Astrocyte (in vitro differentiated cells and primary cell): ENCODE results near the gene RPL27A. TPM values are rescaled to one million over a fixed set of nuclear protein-coding genes. Genes with fewer than 3 reads are reported as not detected.

Experiments
- DNase-seq: peaks from one replicate; pipeline ENCODE4 v3.0.0-alpha.2; 2010; ENCODE audit warnings: low read depth
- FAIRE-seq: peaks from 2 replicates; lab custom pipeline; 2011; peaks lifted over from hg19 to GRCh38; lab: Jason Lieb, UNC
- H2AFZ ChIP-seq: 2 replicates; pipeline ENCODE4 v1.6.0; 2012; ENCODE audit warnings: low read depth, low read length, inconsistent platforms
- H3K27ac ChIP-seq: 2 replicates; pipeline ENCODE4 v1.5.1; 2011; ENCODE audit warnings: low read depth, low read length, inconsistent platforms
- H3K27me3 ChIP-seq: 2 replicates; pipeline ENCODE4 v1.6.0; 2011; ENCODE audit warnings: low read length, inconsistent platforms; ENCODE audit not compliant: insufficient read depth
- H3K36me3 ChIP-seq: 2 replicates; pipeline ENCODE4 v1.5.1; 2011; ENCODE audit warnings: low read length, inconsistent platforms; ENCODE audit not compliant: insufficient read depth
- H3K4me1 ChIP-seq: 2 replicates; pipeline ENCODE4 v1.5.1; 2011; ENCODE audit warnings: low read length, inconsistent platforms; ENCODE audit not compliant: insufficient read depth
- H3K4me2 ChIP-seq: 2 replicates; pipeline ENCODE4 v1.6.0; 2012; ENCODE audit warnings: low read length, inconsistent platforms
- H3K4me3 ChIP-seq: 2 replicates; pipeline ENCODE4 v1.5.1; 2011; ENCODE audit warnings: low read depth, mild to moderate bottlenecking, low read length, inconsistent platforms; ENCODE audit not compliant: insufficient read depth
- H3K79me2 ChIP-seq: 2 replicates; pipeline ENCODE4 v1.6.0; 2012; ENCODE audit warnings: mild to moderate bottlenecking, low read length, inconsistent platforms; ENCODE audit not compliant: insufficient read depth
- H3K9ac ChIP-seq: 2 replicates; pipeline ENCODE4 v1.6.0; 2012; ENCODE audit warnings: mild to moderate bottlenecking, low read length, inconsistent platforms
- H3K9me3 ChIP-seq: 2 replicates; pipeline ENCODE4 v1.5.1; 2012; ENCODE audit warnings: low read depth, mild to moderate bottlenecking, low read length, inconsistent platforms; ENCODE audit not compliant: insufficient read depth
- H4K20me1 ChIP-seq: 2 replicates; pipeline ENCODE4 v1.6.0; 2012; ENCODE audit warnings: low read length, inconsistent platforms; ENCODE audit not compliant: insufficient read depth
- H3K27ac Mint-ChIP-seq: one replicate; pipeline ENCODE4 v1.8.0; 2021; ENCODE audit warnings: mild to moderate bottlenecking, mixed read lengths; ENCODE audit not compliant: unreplicated experiment
- H3K27me3 Mint-ChIP-seq: one replicate; pipeline ENCODE4 v1.8.0; 2021; ENCODE audit warnings: low read depth, mixed read lengths; ENCODE audit not compliant: unreplicated experiment
- H3K36me3 Mint-ChIP-seq: one replicate; pipeline ENCODE4 v1.8.0; 2021; ENCODE audit warnings: low read depth, mixed read lengths; ENCODE audit not compliant: unreplicated experiment
- H3K4me1 Mint-ChIP-seq: one replicate; pipeline ENCODE4 v1.8.0; 2021; ENCODE audit warnings: low read depth, mixed read lengths; ENCODE audit not compliant: unreplicated experiment
- H3K4me3 Mint-ChIP-seq: one replicate; pipeline ENCODE4 v1.8.0; 2021; ENCODE audit warnings: mild to moderate bottlenecking, moderate library complexity, mixed read lengths; ENCODE audit not compliant: unreplicated experiment
- H3K9me3 Mint-ChIP-seq: one replicate; pipeline ENCODE4 v1.8.0; 2021; ENCODE audit warnings: mild to moderate bottlenecking, mixed read lengths; ENCODE audit not compliant: unreplicated experiment
- EZH2 ChIP-seq: IDR thresholded peaks from 2 replicates; pipeline ENCODE4 v1.6.1; 2012; ENCODE audit warnings: mild to moderate bottlenecking, low read length, inconsistent platforms; ENCODE audit not compliant: insufficient read depth
- total RNA-seq: library from RNA; stranded (reverse); gene quantifications from 2 replicates; pipeline ENCODE4 v1.2.1, GENCODE V29; 2021
- TF ChIP-seq, protein P1 (sequence below): IDR thresholded peaks from 2 replicates; pipeline ENCODE4 v1.5.1; 2011; ENCODE audit warnings: low read depth, mild to moderate bottlenecking, inconsistent platforms, low read length, moderate library complexity; ENCODE audit not compliant: insufficient read depth

The RPL27A gene
- total RNA-seq, 1 donor from 2014 or later = 682 TPM

DNA sequence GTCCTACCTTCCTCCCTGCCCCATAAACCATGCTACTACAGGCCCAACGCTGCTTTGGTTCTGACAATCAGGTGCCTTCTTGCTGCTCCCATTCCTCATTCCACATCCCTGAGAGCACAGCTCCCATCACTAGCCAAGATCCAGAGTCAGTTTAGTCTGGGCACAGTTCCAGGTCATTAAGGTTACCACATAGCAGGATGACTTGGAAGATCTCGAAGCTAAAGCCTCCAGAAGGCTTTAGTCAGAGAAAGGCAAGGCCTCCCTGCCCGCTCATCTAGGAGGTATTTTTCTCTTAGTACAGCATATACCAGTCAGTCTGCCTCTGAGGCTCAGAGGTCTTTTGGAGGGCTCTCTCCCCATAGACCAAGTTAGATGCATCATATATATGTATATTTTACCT, 30.5 kb upstream of the RPL27A start:
- Mint-ChIP-seq H3K36me3 (peaks cover 16% of the 10 kb centered on the region), H3K4me1 (peaks cover 15% of the 10 kb centered on the region), H3K27ac (peak overlapping the region; percentile 67), H3K9me3 (peaks cover 4% of the 10 kb centered on the region), H3K27me3 (no peaks in the 10 kb centered on the region), H3K4me3 (no peak overlapping the region)
- peak; percentile 94 for DNase-seq
- no peak overlapping the region for H3K9ac ChIP-seq
- no peaks in the 10 kb centered on the region for H3K9me3 ChIP-seq
- no peak overlapping the region for H3K4me2 ChIP-seq
- H3K79me2 ChIP-seq = no peaks in the 10 kb centered on the region
- TF ChIP-seq EZH2 = no peak
- TF ChIP-seq, protein P1, sequence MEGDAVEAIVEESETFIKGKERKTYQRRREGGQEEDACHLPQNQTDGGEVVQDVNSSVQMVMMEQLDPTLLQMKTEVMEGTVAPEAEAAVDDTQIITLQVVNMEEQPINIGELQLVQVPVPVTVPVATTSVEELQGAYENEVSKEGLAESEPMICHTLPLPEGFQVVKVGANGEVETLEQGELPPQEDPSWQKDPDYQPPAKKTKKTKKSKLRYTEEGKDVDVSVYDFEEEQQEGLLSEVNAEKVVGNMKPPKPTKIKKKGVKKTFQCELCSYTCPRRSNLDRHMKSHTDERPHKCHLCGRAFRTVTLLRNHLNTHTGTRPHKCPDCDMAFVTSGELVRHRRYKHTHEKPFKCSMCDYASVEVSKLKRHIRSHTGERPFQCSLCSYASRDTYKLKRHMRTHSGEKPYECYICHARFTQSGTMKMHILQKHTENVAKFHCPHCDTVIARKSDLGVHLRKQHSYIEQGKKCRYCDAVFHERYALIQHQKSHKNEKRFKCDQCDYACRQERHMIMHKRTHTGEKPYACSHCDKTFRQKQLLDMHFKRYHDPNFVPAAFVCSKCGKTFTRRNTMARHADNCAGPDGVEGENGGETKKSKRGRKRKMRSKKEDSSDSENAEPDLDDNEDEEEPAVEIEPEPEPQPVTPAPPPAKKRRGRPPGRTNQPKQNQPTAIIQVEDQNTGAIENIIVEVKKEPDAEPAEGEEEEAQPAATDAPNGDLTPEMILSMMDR = no peak
- peaks cover 19% of the 10 kb centered on the region for H3K4me1 ChIP-seq
- no peaks in the 10 kb centered on the region for H4K20me1 ChIP-seq
- H2AFZ ChIP-seq = no peak overlapping the region
- no peaks in the 10 kb centered on the region for H3K36me3 ChIP-seq
- no peaks in the 10 kb centered on the region for H3K27me3 ChIP-seq
- H3K27ac ChIP-seq = no peak overlapping the region
- FAIRE-seq = peak; percentile 97
- no peak overlapping the region for H3K4me3 ChIP-seq

DNA sequence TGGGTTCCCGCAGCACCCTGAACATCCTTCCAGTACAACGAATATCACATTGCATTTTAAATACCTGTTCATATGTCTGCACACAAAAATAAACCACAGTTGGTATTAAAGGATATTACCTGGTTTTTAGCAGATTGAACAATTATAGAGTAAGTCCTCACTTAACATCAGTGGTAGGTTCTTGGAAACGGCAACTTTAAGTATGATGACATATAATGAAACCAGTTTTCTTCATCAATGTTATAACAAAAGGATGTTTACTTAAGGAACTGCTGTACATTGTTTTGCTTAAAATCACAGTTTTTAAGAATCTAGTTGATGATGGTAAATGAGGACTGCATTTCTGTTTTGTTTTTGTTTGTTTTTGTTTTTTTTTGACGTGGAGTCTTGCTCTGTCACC, 28.1 kb upstream of the RPL27A start:
- DNase-seq = no peak
- no peak overlapping the region for H3K4me3 Mint-ChIP-seq
- H3K27ac ChIP-seq = no peak overlapping the region

DNA sequence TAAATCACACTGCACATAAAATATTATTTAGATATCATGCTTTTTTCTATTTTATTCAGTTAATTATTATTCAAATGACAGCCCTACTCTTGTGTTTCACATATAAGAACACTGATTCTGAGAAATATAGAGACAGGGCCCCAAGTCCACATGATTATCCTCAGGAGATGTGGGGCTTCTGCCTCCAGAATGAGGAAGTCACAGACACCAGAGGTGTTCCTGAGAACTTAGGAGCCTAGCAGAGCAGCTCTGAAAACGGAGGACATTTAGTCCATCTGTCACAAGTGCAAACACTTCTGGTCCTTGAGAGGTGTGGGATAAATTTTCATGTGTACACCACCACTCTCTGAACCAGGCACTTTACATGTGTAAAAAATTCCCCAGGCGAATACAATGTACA, 26.3 kb upstream of the RPL27A start:
- H3K27me3 ChIP-seq = no peaks in the 10 kb centered on the region
- H3K9ac ChIP-seq = no peak overlapping the region
- peaks cover 8% of the 10 kb centered on the region for H3K4me1 ChIP-seq
- H3K36me3 ChIP-seq = no peaks in the 10 kb centered on the region
- no peak overlapping the region for H3K4me2 ChIP-seq
- H3K27ac Mint-ChIP-seq = no peak overlapping the region
- H4K20me1 ChIP-seq = no peaks in the 10 kb centered on the region
- H3K79me2 ChIP-seq = no peaks in the 10 kb centered on the region
- DNase-seq (no peak), FAIRE-seq (no peak)
- peaks cover 4% of the 10 kb centered on the region for H3K9me3 Mint-ChIP-seq
- H3K4me3 ChIP-seq = no peak overlapping the region
- no peak overlapping the region for H2AFZ ChIP-seq
- no peak overlapping the region for H3K27ac ChIP-seq
- peaks cover 7% of the 10 kb centered on the region for H3K4me1 Mint-ChIP-seq
- TF ChIP-seq, protein P1 = no peak
- H3K36me3 Mint-ChIP-seq = peaks cover 18% of the 10 kb centered on the region
- H3K9me3 ChIP-seq = no peaks in the 10 kb centered on the region
- no peak overlapping the region for H3K4me3 Mint-ChIP-seq
- H3K27me3 Mint-ChIP-seq = peaks cover 3% of the 10 kb centered on the region

More for the DNA sequence above, 28.1 kb upstream of the RPL27A start:
- no peak overlapping the region for H3K4me3 ChIP-seq
- no peaks in the 10 kb centered on the region for H4K20me1 ChIP-seq
- no peak for FAIRE-seq
- TF ChIP-seq EZH2 = no peak
- TF ChIP-seq, protein P1 = no peak
- no peak overlapping the region for H3K4me2 ChIP-seq
- peaks cover 18% of the 10 kb centered on the region for H3K36me3 Mint-ChIP-seq
- H3K9me3 ChIP-seq = no peaks in the 10 kb centered on the region
- no peaks in the 10 kb centered on the region for H3K79me2 ChIP-seq
- peaks cover 16% of the 10 kb centered on the region for H3K4me1 ChIP-seq
- peaks cover 12% of the 10 kb centered on the region for H3K4me1 Mint-ChIP-seq
- no peaks in the 10 kb centered on the region for H3K27me3 ChIP-seq
- H3K36me3 ChIP-seq = no peaks in the 10 kb centered on the region
- H3K9ac ChIP-seq = no peak overlapping the region
- peaks cover 3% of the 10 kb centered on the region for H3K27me3 Mint-ChIP-seq
- peaks cover 4% of the 10 kb centered on the region for H3K9me3 Mint-ChIP-seq
- no peak overlapping the region for H2AFZ ChIP-seq
- no peak overlapping the region for H3K27ac Mint-ChIP-seq
